MM.1S (cell line): ENCODE data around the gene GFOD2.

ENCODE experiments used
- EZH2 ChIP-seq: fragments of 300-600 bp; sonication (generic); optimal IDR thresholded peaks from 2 replicates; pipeline ENCODE3; 2017; ENCODE audit warnings: low read depth, mild to moderate bottlenecking, antibody characterized with exemption, low read length, mixed read lengths
- TF ChIP-seq, protein P1 (sequence below): fragments of 300-600 bp; sonication (generic); IDR thresholded peaks from 2 replicates; pipeline ENCODE4 v1.5.1; 2016; ENCODE audit warnings: antibody characterized with exemption, low read length, mixed read lengths

DNA sequence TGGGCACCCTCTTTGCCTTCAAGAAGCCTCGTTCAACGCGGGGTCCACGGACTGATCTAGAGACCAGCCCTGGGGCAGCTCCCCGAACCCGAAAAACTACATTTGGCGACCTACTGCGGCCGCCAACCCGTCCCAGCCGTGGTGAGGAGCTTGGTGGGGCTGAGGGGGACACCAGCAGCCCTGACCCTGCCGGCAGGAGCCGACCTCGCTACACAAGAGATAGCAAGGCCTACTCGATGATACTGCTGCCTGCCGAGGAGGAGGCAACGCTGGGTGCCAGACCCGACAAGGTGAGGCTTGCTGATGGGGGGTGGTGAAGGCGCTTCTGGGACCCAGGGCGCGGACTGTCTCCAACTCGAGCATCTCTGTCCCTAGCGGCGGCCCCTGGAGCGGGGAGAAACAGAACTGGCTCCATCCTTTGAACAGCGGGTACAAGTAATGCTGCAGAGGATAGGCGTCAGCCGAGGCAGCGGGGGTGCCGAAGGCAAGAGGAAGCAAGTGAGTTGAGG, 64.7 kb downstream of the GFOD2 start:
- TF ChIP-seq, protein P1, sequence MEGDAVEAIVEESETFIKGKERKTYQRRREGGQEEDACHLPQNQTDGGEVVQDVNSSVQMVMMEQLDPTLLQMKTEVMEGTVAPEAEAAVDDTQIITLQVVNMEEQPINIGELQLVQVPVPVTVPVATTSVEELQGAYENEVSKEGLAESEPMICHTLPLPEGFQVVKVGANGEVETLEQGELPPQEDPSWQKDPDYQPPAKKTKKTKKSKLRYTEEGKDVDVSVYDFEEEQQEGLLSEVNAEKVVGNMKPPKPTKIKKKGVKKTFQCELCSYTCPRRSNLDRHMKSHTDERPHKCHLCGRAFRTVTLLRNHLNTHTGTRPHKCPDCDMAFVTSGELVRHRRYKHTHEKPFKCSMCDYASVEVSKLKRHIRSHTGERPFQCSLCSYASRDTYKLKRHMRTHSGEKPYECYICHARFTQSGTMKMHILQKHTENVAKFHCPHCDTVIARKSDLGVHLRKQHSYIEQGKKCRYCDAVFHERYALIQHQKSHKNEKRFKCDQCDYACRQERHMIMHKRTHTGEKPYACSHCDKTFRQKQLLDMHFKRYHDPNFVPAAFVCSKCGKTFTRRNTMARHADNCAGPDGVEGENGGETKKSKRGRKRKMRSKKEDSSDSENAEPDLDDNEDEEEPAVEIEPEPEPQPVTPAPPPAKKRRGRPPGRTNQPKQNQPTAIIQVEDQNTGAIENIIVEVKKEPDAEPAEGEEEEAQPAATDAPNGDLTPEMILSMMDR = no peak
- no peak for TF ChIP-seq EZH2
